ENCODE results near the gene TAF1B.

The TAF1B gene

DNA sequence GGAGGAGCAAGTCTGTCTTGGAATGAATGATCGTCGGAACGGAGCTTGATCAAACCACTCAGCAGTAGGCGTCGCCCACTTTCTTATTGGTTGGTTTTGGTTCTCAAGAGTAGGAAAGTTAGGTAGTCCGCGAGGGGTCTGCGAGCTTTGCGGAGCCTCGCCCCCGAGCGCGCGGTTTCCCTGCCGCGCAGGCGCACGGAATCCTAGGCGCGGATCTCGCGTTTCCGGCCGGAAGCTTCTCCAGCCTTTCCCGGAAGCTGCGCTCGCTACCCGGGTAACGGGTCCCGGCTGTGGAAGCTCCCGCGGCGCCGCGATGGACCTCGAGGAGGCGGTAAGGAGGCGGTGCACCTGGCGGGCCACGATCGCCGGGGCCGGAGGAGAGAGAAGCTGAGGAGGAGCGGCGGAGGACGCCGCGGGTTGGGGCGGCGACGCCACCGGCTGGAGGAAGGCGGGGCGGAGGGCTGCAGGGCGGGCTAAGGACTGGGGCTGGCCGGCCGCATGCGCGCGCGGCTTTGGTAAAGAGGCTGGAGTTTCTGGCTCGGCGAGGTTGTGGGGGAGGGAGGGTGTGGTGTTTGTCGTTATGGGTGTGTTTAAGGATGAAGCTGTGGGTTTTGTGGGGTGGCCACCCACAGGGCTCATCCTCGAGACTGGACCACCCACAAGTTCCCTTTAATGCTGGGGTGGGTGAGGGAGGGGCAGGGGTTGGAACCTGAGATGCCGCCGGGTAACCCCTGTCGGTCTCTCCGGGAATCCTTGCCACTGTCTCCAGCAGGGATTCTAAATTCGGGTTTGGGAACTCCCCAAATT lies at the start of gene TAF1B:
TSS of gene TAF1B (plus strand) at position 246 of the 807 bp plus-strand sequence. CDS start at position 314, 68 bp downstream.
- DNase-seq, result peak; percentile 97

DNA sequence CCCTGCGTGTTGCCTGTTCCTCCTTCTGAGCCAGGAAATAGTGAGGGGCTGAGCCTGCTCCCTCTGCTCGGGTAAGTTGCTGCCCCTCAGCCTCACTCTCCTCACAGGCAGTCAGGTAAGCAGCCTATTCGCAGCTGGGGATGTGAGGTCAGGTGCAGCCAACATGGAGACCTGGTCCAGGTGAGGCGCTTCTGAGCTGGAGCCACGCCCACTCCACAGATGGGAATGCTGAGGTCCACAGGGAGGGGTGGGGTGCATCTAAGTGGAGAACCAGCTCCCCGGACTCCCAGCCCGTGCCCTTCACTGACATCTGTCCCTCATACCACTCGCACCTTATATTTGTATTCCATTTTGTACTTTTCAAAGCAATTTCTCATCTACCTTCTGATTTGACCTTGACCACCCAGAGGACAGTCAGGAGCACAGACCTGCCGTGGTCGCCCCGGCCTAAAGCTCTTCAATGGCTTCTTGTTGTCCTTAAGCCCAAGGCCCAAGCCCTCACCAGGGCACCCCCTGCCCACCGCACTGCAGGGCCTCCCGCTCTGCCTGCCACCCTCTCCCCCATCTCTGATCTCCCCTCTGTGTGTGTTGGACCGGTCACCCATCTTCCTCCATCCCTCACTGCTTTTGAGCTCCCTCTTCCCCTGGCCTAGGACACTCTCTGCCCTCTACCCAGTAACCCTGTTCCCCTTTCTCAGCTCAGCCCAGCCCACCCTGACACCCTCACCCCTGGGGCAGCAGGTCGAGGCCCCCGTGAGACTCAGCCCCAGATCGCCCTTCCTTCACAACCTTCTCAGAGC lies 49.2 kb upstream of the TAF1B start:
- DNase-seq, result no peak

DNA sequence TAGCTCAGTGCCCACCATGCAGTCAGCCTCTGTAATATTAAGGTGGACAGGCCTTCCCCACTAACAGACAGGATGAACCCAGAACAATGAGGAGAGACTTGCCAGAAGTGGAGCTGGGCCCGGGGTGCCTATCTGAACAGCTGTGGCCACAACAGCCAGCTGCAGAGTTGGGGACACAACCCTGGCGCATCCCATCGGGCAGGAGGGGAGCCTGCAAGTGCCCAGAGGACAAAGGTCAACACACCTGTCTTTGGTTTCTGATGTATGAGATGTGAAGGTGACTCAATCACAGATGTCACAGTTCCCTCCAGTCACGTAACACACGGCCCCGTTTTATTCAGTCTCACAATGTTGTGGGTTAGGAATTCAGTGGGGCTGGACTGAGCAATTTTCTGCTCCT lies 48.2 kb upstream of the TAF1B start:
- no peak for DNase-seq

DNA sequence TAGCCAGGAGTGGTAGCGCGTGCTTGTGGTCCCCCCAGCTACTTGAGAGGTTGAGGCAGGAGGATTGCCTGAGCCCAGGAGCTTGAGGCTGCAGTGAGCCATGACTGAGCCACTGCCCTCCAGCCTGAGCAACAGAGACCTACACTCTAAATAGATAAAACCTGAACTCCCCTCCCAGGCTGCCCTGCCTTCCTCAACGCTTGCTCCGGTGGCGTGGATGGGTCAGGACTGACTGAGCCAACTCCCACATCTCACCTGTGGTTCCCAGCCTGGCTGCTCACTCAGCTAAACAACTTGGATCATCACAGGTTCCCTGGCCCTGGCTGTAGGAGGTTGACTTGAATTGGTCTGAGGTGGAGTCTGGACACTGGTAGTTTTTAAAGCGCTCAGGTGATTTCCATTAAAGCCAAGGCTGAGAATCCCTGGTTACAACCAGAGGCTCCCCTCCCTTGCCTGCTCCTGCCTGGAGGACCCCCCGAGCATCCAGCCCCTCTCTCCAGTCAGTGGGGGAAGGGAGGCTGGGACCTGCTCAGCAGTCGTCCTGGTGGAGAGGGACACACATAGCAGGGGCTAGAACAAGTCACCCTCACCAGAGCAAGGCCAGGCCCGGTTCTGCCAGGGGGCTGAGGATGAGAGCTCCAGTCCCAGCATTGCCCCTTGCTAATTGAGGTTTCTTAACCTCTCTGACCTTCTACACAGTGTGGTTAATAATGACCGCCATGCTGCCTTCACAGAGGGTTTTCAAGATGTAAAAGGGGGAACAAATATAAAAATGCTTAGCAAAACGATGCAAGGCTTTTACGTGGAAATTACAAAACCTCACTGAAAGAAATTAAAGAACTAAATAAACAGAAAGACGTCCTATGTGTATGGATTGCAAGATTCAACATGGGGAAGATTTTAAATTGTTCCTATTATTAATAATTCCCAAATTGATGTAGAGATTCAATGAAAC lies 46.9 kb upstream of the TAF1B start:
- DNase-seq, result no peak

DNA sequence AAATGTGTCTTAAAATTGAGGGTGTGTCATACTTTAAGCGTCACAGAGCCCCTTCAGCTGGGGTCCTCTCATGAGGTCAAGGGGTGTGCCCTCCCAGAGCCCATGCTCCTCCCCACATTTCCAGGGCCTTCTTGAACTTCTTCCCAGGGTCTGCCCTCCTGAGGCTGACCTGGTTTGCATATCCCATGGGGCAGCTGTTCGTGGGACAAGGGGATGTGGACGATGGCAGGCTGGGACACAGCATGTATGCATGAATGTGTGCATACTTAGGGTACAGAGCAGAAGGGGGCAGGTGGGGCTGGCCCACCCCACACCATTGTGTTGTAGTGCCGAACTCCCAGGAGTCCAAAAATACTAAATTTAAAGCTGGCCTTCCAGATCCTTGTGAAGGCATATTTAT lies 46.2 kb upstream of the TAF1B start:
- DNase-seq, result no peak

DNA sequence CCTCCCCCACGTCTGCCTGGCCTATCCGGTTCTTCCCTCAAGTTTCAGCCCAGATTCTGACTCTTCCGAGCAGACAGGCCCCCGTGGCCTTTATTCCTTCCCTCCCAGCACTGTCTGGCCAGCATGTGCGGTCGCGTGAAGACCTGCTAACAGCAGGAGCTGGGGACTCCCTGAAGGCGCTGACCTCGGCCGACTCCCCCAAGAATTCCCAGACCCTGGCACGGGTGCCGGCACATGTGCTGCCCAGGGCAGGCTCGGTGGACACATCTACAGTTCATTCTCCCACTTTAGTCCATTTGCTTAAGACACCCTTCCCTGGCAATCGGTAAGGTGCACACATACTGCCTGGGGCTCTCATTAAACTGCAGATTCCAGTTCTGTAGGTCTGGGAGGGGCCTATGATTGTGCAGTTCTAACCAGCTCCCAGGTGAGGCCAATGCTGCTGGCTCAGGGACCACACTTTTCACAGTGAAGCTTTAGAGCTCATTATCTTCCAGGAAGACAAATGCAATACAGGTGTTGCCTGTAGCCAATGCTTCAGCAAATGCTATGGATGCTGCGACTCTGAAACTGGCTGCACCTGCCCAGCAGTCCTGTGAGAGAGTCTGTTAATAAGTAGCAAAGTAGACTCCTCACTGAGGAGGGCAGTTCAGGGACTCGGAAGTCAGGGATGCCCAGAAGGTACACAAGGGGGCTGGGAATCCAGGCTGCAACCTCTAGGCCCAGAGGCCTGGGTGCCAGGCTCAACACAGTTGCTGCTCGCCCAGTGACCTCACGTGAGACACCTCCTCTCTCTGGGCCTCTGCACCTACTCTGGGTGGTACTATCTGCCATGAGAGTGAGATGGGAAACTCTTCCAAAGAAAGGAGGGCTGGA lies 45.4 kb upstream of the TAF1B start:
- DNase-seq, result no peak

DNA sequence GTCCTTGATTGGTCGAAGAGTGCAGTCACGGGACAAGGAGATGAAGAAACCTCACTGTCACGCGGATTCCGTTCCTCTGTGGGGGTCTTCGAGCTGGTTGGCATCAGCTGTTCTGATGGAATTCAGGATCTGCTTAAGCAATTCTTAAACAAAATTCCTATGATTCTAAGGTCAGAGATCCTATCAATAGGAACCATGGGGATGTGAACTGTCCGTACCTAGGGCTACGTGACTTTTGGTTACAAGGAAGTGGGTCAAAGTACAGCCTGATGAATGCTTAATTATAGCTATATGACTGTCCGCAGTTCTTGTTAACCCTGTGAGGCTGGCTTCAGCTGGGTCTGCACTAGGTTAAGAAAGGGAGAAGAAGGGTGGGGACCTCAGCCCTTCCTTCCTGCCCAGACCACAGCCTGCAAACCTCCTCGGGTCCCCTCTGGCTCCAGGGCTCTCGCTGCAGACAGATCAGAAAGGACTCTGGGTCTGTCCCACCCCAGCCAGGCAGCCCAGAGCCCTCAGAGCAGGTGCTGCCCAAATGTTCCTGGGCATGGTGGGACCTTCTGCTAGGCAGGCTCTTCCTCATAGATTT lies 44.2 kb upstream of the TAF1B start:
- no peak for DNase-seq

DNA sequence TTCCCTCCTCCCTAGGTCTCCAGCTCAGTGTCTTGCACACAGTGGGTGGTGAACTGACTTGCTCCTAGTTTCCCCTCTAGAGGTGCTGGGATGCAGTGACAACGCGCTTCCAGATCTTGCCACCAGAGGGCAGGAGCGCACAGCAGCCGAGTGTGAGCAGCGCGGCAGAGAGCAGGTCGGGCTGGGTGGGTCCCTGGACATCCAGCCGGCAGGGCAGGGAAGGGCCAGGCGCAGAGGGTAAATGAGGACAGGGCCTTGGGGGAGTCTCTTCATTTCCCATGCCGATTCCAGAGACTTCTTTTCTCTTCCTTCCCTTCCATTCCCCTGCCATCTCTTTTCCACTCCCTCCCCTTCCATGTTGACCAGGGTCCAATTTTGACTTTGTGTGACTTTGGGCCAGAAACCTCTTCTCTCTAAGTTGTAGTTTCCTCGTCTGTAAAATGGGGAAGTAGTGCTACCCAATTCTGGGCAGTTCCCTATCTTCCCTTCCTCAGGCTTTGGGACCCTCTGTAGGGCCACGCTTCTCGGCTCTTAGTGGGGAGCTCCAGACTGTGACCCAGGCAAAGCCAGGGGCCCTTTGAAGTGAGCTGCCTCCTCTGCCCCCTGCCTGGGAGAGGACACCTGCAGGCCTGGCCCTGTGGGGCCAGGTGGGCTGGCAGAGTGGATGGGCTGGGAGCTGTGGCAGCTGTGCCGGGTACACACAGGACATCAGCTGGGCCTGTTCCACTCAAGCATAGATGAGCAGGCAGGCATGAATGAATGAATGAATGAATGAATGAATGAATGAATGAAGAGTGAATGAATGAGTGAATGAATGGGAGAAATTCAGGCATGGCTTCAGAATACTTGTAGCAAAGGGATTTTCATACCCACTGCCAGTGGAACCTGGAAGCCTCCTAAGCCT lies 43.3 kb upstream of the TAF1B start:
- DNase-seq, result peak; percentile 94

DNA sequence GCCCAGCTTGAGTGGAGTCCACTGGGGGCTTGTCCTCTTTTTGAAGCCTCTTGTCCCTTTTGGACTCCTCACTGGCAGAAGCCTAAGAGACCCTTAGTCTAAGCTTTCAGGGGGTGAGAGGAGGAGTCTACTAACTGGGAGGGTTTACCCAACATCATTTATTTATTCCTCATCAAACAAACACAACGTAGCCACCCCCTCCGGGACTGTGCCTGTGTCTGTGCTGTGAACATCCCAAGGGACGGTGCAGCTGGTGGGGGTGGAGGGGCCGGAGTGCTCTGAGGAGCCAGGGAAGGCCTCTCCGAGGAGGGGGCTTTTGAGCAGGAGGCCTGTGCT lies 42.7 kb upstream of the TAF1B start:
- no peak for DNase-seq

DNA sequence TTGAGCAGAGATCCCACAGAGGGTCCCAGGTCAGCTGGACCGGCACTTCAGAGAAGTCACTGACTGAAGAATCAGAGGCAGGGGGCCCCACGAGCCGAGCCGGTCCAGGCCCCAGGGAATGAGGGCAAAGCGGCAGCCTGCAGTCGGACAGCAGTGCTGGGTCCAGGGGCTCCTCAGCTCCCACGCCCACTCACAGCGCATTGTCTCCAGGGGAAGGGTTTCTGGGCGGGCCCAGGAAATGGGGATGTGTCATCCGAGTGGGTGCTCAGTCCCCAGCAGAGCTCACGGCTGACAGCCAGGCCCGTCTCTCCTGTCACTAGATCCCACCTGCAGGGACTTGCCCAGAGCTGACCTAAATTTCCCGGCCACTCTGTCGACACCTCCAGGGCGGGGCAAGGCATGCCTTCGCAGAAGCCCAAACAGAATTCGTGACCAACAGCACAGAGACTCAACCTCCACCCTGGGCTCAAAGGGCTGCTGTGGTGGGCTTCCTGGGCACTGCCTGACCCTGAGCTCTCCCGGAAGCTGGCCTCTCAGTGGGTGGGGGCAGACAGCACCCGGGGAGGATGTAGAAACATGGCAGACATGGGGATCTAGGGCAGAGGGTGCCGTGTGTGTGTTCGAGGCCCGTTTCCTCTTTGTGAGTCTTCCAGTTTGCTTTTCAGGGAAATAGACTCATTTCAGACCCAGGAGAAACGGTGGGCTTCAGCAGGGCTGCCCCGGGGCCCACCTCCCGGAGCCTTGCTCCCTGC lies 42.1 kb upstream of the TAF1B start:
- DNase-seq, result no peak

DNA sequence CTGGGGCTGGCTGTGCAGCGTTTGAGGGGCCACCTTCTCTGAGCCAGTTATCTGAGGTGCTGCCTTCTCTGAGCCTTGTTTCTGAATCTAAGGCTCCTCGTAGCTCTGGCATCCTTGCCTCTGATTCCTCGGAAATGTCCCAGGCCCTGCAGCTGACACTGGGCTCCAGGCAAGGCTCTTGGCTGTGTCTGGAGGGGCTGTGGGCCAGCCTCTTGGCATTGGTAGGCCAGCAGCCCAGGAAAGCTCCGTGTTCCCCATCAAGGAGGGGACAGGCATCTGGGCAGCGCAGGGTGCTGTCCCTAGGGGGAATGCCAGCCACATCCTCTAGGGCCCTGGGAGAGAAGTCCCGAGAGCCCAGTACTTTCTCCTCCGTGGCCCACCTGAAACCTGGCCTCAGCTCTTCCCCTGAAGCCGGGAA lies 40.7 kb upstream of the TAF1B start:
- no peak for DNase-seq

DNA sequence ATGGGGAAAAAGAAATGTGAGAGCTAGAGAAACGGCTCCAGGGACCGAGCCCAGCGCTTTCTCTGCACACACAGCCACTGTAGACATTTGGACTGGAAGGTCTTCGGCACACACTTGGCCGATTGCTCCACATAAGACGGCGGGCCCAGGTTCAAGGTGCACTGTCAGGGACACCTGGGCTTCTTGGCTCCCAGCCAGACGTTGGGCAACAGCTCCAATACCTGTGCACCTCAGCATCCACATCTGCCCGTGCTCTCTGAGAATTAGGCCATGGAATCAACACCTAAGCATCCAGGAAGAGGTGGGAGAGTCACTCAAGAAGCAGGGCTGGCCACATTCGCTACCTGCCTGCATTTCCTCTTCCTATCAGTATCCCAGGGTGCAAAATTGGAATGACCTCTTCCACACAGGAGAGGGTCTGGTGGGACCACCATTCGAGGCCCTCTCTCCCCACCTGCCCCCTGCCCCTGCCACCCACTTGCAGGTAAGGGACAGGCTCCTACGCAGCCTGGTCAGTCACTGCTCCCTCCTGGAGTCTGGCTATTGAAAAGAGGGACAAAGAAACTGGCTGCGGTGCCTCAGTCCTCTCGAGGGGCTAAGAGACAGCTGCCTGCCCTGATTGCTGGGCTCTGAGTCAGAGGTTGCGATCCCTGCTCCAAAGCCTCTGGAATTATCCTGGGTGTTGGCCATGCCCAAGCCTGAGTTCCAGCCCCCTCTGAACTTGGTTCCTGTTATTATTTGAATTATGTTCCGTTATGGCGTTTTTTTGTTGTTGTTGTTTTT lies 40.1 kb upstream of the TAF1B start:
- no peak for DNase-seq

DNA sequence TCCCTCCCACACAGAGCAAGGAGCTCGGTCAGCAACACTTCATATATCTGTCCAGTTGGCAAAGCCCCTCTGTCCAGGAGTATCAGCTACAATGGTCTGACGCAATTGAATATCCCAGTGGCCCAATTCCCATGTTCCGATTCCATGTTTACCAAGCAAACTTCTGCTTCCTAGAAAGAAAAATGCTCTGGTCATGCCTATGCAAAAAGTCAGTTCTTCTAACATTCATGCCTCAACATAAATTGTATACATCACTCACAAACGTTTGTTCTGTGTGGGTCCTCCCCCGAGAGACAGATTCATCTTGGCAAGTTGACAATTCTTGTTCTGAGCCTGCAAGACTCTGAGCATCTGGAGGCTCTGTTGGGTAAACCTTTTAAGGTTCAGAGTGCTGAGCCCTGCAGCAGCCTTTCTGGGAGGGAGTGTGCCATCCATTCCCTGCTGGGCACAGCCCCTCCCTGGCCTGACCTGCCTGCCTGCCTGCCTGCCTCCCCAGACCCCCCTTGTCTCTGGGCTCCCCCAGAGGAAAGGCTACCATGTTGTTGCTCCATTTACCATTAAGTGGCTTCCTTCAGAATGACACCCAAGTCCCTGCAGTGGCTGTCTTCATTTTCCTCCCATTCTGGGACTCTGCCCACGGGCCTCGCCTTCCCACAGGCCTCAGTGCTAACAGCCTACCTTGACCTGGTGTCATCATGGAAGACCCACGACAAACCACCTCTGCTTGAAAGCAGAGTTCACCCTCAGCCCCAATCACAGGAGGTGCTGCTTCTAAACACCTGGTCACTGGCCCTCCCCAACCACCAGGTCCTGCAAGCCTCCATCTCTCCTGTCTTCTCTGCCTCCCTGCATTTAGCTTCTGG lies 37.6 kb upstream of the TAF1B start:
- DNase-seq, result no peak

DNA sequence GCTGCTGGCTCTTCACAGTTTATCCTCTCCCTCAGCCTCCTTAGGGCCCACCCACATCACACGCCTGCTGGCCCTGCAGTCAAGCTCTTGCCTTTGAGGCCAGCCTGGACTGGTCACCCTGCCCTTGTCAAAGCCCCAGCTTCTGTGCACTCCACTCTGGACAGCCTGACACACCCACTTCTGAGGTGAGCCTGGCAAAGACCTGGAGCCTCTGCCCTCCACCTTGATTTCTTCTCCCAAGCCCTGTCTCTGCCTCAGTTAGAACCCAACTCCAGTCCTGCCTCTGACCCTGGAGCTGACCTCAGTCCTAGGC lies 37.0 kb upstream of the TAF1B start:
- no peak for DNase-seq

DNA sequence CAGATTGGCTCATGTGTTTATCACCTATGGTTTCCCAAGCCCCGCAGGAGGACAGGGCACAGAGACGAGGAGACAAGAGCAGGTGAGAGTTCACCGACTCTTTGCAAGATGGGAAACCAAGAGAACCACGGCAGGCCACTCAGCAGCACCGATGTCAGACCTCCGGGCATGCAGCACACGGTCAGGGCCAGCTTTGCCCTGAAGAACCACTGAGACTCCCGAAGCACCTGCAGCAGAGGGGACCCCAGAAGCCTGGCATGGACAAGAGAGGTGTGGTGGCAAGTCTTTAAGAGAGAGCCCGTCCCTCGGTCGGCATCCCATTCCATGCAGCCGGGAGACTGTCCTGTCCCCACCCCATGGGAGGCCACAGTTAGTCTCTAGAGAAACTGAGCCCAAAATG lies 36.6 kb upstream of the TAF1B start:
- DNase-seq, result no peak

DNA sequence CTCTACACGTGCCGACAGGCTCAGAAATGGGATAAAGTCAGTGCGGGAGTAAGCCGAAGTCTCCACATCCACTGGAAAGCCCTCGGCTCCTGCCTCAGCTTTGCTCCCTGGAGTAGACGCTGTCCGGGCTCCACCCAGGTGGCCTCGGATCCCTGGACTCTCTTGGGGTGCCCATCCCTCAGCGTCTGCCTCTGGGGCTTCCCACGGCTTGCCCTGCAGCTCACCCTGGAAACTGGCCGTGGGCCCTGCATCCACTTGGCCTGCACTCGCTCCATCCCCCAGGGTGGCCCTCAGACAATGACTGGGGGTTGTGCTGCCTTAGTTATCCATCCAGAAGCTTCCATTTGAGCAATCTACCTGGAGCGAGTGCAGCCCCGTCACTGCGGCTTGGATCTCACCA lies 36.2 kb upstream of the TAF1B start:
- no peak for DNase-seq

DNA sequence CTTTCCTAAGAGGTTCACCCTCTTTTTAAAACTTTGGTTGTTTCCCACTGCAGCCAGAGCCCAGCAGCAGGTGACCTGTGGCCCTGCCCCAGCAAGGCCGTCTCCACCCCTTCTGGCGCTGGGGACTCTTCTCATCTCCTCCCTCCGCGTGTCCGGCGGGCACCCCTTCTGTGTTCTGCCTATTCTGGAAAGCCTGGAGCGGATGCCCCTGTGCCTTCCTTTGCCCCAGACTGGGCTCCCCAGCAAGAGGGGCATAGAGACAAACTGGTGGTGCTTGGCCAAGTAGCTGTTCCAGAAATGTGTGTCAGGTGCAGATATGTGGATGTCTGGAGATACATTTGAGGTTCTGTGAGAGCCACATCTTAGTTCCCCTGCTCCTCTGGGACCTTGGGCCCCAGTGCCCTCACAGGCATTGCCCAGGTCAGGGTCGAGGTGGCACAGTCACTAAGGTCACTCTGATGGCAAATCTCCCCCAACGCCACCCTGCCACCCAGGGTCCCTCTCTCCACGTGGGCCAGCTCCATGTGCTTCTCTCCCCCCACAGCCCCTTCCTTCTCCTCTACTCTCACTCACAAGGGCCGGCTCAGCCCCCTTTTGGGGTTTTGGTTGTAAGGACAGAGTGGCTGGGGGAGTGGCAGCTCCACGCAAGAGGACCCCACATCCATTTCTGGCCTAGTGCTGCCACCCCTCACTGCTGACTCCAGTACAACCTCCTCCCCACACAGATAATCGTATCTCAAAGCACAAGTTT lies 35.5 kb upstream of the TAF1B start:
- DNase-seq, result no peak
